ENCODE results near the gene EHD4. TPM values are rescaled to one million over a fixed set of nuclear protein-coding genes. Genes with fewer than 3 reads are reported as not detected.

Gene EHD4
- total RNA-seq, 8 experiments from 2014 or later: 3.6 to 45.8 (median 6.6) TPM

GRCh38 chr15:42007386-42007785, 35.0 kb upstream of the EHD4 start:
- Histone ChIP-seq H3K27ac (no peak overlapping the region), H3K4me1 (replicated peaks in 1 of 2) (no peaks in the 10 kb centered on the region), H3K4me3 (no peak overlapping the region)
- ATAC-seq (replicated peaks in 6 of 8): no peak
- in situ Hi-C loops (cut with MboI; ENCODE audit: low pct_unique_long_range_greater_than_20kb in 2 of 9, low sequenced_read_pairs in 9 of 9, unreplicated experiment in 9 of 9): no loop called here
- WGBS, 10 experiments: 57 to 71% (median 57%) methylated on average over 1 of the region's 1 CpG; no CpG with 5 or more reads in 7 of the 10 experiments

- in situ Hi-C loops (cut with MboI; ENCODE audit: low pct_unique_long_range_greater_than_20kb in 2 of 9, low sequenced_read_pairs in 9 of 9, unreplicated experiment in 9 of 9): no loop called here
- no peak for ATAC-seq (replicated peaks in 6 of 8)
- Histone ChIP-seq H3K4me3 (no peak overlapping the region), H3K27ac (no peak overlapping the region), H3K4me1 (replicated peaks in 1 of 2) (no peaks in the 10 kb centered on the region)
- 20 to 100% (median 80%) methylated on average over 1 to 4 of the region's 6 CpGs; no CpG with 5 or more reads in 3 of the 10 experiments for WGBS, 10 experiments
These were observed 30.0 kb upstream of the EHD4 start for GRCh38 chr15:42002333-42002732.

- in situ Hi-C loops (cut with MboI; ENCODE audit: low pct_unique_long_range_greater_than_20kb in 2 of 9, low sequenced_read_pairs in 9 of 9, unreplicated experiment in 9 of 9): no loop called here
- Histone ChIP-seq H3K4me3 (no peak overlapping the region), H3K27ac (no peak overlapping the region), H3K4me1 (replicated peaks in 1 of 2) (no peaks in the 10 kb centered on the region)
- 40 to 75% (median 67%) methylated on average over 1 to 4 of the region's 4 CpGs; no CpG with 5 or more reads in 6 of the 10 experiments for WGBS, 10 experiments
- no peak for ATAC-seq (replicated peaks in 6 of 8)
These were observed 28.9 kb upstream of the EHD4 start for GRCh38 chr15:42001236-42001635.

- WGBS, 10 experiments: 0 to 100% (median 76%) methylated on average over 1 to 6 of the region's 15 CpGs; no CpG with 5 or more reads in 2 of the 10 experiments
- in situ Hi-C loops (cut with MboI; ENCODE audit: low pct_unique_long_range_greater_than_20kb in 2 of 9, low sequenced_read_pairs in 9 of 9, unreplicated experiment in 9 of 9): loop anchor here in 4 of 9 experiments (10.0 to 25.0 kb wide), 3 partner anchors 85 to 138 kb away; no protein-coding TSS in a partner anchor
- peak in 3 of 8 experiments; percentile 65 to 81 (median 74) for ATAC-seq (replicated peaks in 6 of 8)
- H3K27ac ChIP-seq: no peak overlapping the region
- no peaks in the 10 kb centered on the region for H3K4me1 ChIP-seq (replicated peaks in 1 of 2)
- no peak overlapping the region for H3K4me3 ChIP-seq
These were observed 27.2 kb upstream of the EHD4 start for GRCh38 chr15:41999290-42000285.

- no peak for ATAC-seq (replicated peaks in 6 of 8)
- 76% methylated on average over 3 of the region's 3 CpGs; no CpG with 5 or more reads in 9 of the 10 experiments for WGBS, 10 experiments
- in situ Hi-C loops (cut with MboI; ENCODE audit: low pct_unique_long_range_greater_than_20kb in 2 of 9, low sequenced_read_pairs in 9 of 9, unreplicated experiment in 9 of 9): loop anchor here in 4 of 9 experiments (10.0 to 25.0 kb wide), 3 partner anchors 87 to 139 kb away; no protein-coding TSS in a partner anchor
- Histone ChIP-seq H3K27ac (no peak overlapping the region), H3K4me3 (no peak overlapping the region), H3K4me1 (replicated peaks in 1 of 2) (no peaks in the 10 kb centered on the region)
These were observed 25.5 kb upstream of the EHD4 start for GRCh38 chr15:41997845-41998244.

GRCh38 chr15:41996921-41997592, 24.7 kb upstream of the EHD4 start:
- no peaks in the 10 kb centered on the region for H3K4me1 ChIP-seq (replicated peaks in 1 of 2)
- no peak overlapping the region for H3K4me3 ChIP-seq
- in situ Hi-C loops (cut with MboI; ENCODE audit: low pct_unique_long_range_greater_than_20kb in 2 of 9, low sequenced_read_pairs in 9 of 9, unreplicated experiment in 9 of 9): loop anchor here in 4 of 9 experiments (10.0 to 25.0 kb wide), 3 partner anchors 88 to 140 kb away; no protein-coding TSS in a partner anchor
- ATAC-seq (replicated peaks in 6 of 8): no peak
- H3K27ac ChIP-seq: no peak overlapping the region
- 60 to 83% (median 81%) methylated on average over 1 to 9 of the region's 13 CpGs; no CpG with 5 or more reads in 7 of the 10 experiments for WGBS, 10 experiments

- 74 to 100% (median 100%) methylated on average over 1 to 6 of the region's 10 CpGs; no CpG with 5 or more reads in 3 of the 10 experiments for WGBS, 10 experiments
- in situ Hi-C loops (cut with MboI; ENCODE audit: low pct_unique_long_range_greater_than_20kb in 2 of 9, low sequenced_read_pairs in 9 of 9, unreplicated experiment in 9 of 9): loop anchor here in 4 of 9 experiments (10.0 to 25.0 kb wide), 3 partner anchors 88 to 141 kb away; no protein-coding TSS in a partner anchor
- H3K4me1 ChIP-seq (replicated peaks in 1 of 2): no peaks in the 10 kb centered on the region
- H3K27ac ChIP-seq: no peak overlapping the region
- no peak for ATAC-seq (replicated peaks in 6 of 8)
- H3K4me3 ChIP-seq: no peak overlapping the region
These were observed 24.0 kb upstream of the EHD4 start for GRCh38 chr15:41996376-41996775.

- no peak for ATAC-seq (replicated peaks in 6 of 8)
- no peak overlapping the region for H3K27ac ChIP-seq
- in situ Hi-C loops (cut with MboI; ENCODE audit: low pct_unique_long_range_greater_than_20kb in 2 of 9, low sequenced_read_pairs in 9 of 9, unreplicated experiment in 9 of 9): loop anchor here in 4 of 9 experiments (10.0 to 25.0 kb wide), 3 partner anchors 89 to 142 kb away; no protein-coding TSS in a partner anchor
- H3K4me3 ChIP-seq: no peak overlapping the region
- WGBS, 10 experiments: 60 to 100% (median 88%) methylated on average over 1 to 5 of the region's 7 CpGs; no CpG with 5 or more reads in 4 of the 10 experiments
- H3K4me1 ChIP-seq (replicated peaks in 1 of 2): no peaks in the 10 kb centered on the region
These were observed 23.1 kb upstream of the EHD4 start for GRCh38 chr15:41995476-41995855.

- no peak overlapping the region for H3K27ac ChIP-seq
- in situ Hi-C loops (cut with MboI; ENCODE audit: low pct_unique_long_range_greater_than_20kb in 2 of 9, low sequenced_read_pairs in 9 of 9, unreplicated experiment in 9 of 9): loop anchor here in 4 of 9 experiments (5.0 to 25.0 kb wide), 4 partner anchors 67 to 142 kb away; no protein-coding TSS in a partner anchor
- H3K4me3 ChIP-seq: no peak overlapping the region
- WGBS, 10 experiments: 0 to 94% (median 77%) methylated on average over 1 to 5 of the region's 10 CpGs; no CpG with 5 or more reads in 5 of the 10 experiments
- H3K4me1 ChIP-seq (replicated peaks in 1 of 2): no peaks in the 10 kb centered on the region
- peak in 2 of 8 experiments; percentile 25 to 29 for ATAC-seq (replicated peaks in 6 of 8)
These were observed 22.6 kb upstream of the EHD4 start for GRCh38 chr15:41994772-41995475.

GRCh38 chr15:41994171-41994650, 21.9 kb upstream of the EHD4 start:
- no peak overlapping the region for H3K4me3 ChIP-seq
- no peak overlapping the region for H3K27ac ChIP-seq
- in situ Hi-C loops (cut with MboI; ENCODE audit: low pct_unique_long_range_greater_than_20kb in 2 of 9, low sequenced_read_pairs in 9 of 9, unreplicated experiment in 9 of 9): loop anchor here in 4 of 9 experiments (5.0 to 25.0 kb wide), 4 partner anchors 68 to 143 kb away; no protein-coding TSS in a partner anchor
- no peak for ATAC-seq (replicated peaks in 6 of 8)
- 43 to 76% (median 70%) methylated on average over 1 to 3 of the region's 5 CpGs; no CpG with 5 or more reads in 6 of the 10 experiments for whole genome bisulfite sequencing, 10 experiments
- H3K4me1 ChIP-seq (replicated peaks in 1 of 2): no peaks in the 10 kb centered on the region

- Histone ChIP-seq H3K4me1 (replicated peaks in 1 of 2) (no peaks in the 10 kb centered on the region), H3K27ac (no peak overlapping the region), H3K4me3 (no peak overlapping the region)
- in situ Hi-C loops (cut with MboI; ENCODE audit: low pct_unique_long_range_greater_than_20kb in 2 of 9, low sequenced_read_pairs in 9 of 9, unreplicated experiment in 9 of 9): loop anchor here in 4 of 9 experiments (5.0 to 25.0 kb wide), 4 partner anchors 69 to 144 kb away; no protein-coding TSS in a partner anchor
- WGBS, 10 experiments: 66 to 94% (median 83%) methylated on average over 1 to 4 of the region's 11 CpGs; no CpG with 5 or more reads in 3 of the 10 experiments
- ATAC-seq (replicated peaks in 6 of 8): no peak
These were observed 21.3 kb upstream of the EHD4 start for GRCh38 chr15:41993472-41994170.

Measured in motor neuron (in vitro differentiated cells).